Activated CD8-positive, alpha-beta memory T cell treated with anti-CD3 and anti-CD28 coated beads, Interleukin-2, amount 50 U/mL, for 48 hours (primary cell): ENCODE measurements around the gene JARID2.

Experiments used
- DNase-seq: peaks from one replicate; pipeline ENCODE4 v3.0.0-alpha.2; 2020

Gene JARID2

GRCh38 chr6:15382712-15383111, 136.8 kb downstream of the JARID2 start:
- no peak for DNase-seq

- no peak for DNase-seq
Observed at GRCh38 chr6:15384901-15385300, 139.0 kb downstream of the JARID2 start.

- DNase-seq, result no peak
Observed at GRCh38 chr6:15385521-15385920, 139.7 kb downstream of the JARID2 start.

- DNase-seq, result no peak
Observed at GRCh38 chr6:15386110-15386755, 140.4 kb downstream of the JARID2 start.

GRCh38 chr6:15386756-15387112, 140.9 kb downstream of the JARID2 start:
- DNase-seq, result no peak

- no peak for DNase-seq
Observed at GRCh38 chr6:15387118-15387517, 141.2 kb downstream of the JARID2 start.

GRCh38 chr6:15389084-15389764, 143.4 kb downstream of the JARID2 start:
- DNase-seq, result no peak

GRCh38 chr6:15389765-15390723, 144.2 kb downstream of the JARID2 start:
- DNase-seq, result no peak

- DNase-seq, result no peak
Observed at GRCh38 chr6:15391500-15391899, 145.6 kb downstream of the JARID2 start.

GRCh38 chr6:15392182-15392581, 146.3 kb downstream of the JARID2 start:
- no peak for DNase-seq

- DNase-seq, result no peak
Observed at GRCh38 chr6:15393605-15394004, 147.7 kb downstream of the JARID2 start.

GRCh38 chr6:15395087-15395486, 149.2 kb downstream of the JARID2 start:
- DNase-seq, result no peak

- DNase-seq, result no peak
Observed at GRCh38 chr6:15396808-15397207, 150.9 kb downstream of the JARID2 start.

- DNase-seq, result no peak
Observed at GRCh38 chr6:15398633-15399275, 152.9 kb downstream of the JARID2 start.

- no peak for DNase-seq
Observed at GRCh38 chr6:15399641-15400470, 154.0 kb downstream of the JARID2 start.

- DNase-seq, result no peak
Observed at GRCh38 chr6:15400572-15401004, 154.7 kb downstream of the JARID2 start.

- no peak for DNase-seq
Observed at GRCh38 chr6:15401120-15401519, 155.3 kb downstream of the JARID2 start.

GRCh38 chr6:15401769-15402250, 155.9 kb downstream of the JARID2 start:
- no peak for DNase-seq

- no peak for DNase-seq
Observed at GRCh38 chr6:15402406-15403045, 156.7 kb downstream of the JARID2 start.

GRCh38 chr6:15403094-15403755, 157.4 kb downstream of the JARID2 start:
- DNase-seq, result no peak

GRCh38 chr6:15404685-15404980, 158.8 kb downstream of the JARID2 start:
- DNase-seq, result no peak
